T follicular helper cell (primary cell): ENCODE measurements around the gene WBP1.
"Not testable (repeated sequence)": the region's sequence is repeated elsewhere in the genome, so short reads cannot be mapped to it uniquely, and the experiment has no call there.

Source experiments
- DNase-seq: peaks from one replicate; pipeline ENCODE4 v3.0.0-alpha.2; 2020; ENCODE audit warnings: low read depth

WBP1 gene

GRCh38 chr2:74482801-74483674, 24.8 kb downstream of the WBP1 start, which contains the start of the genes CCDC142 and TTC31:
TSS of gene CCDC142 (minus strand) at chr2:74482998. CDS start at chr2:74482837, 161 bp downstream.
TSS of gene TTC31 (plus strand) at chr2:74483081. CDS start at chr2:74483096, 15 bp downstream.
- peak; percentile 90 for DNase-seq

GRCh38 chr2:74483675-74484164, 25.5 kb downstream of the WBP1 start:
- DNase-seq = not testable (repeated sequence)

GRCh38 chr2:74486141-74486540, 27.9 kb downstream of the WBP1 start:
- DNase-seq = no peak

- DNase-seq = no peak
Observed at GRCh38 chr2:74488643-74489481, 30.6 kb downstream of the WBP1 start.

- DNase-seq = no peak
Observed at GRCh38 chr2:74489906-74490305, 31.7 kb downstream of the WBP1 start.

- DNase-seq = no peak
Observed at GRCh38 chr2:74491648-74492544, 33.7 kb downstream of the WBP1 start.

GRCh38 chr2:74493546-74493945, 35.3 kb downstream of the WBP1 start:
- DNase-seq = no peak

GRCh38 chr2:74495440-74495839, 37.2 kb downstream of the WBP1 start:
- DNase-seq = no peak

- no peak for DNase-seq
Observed at GRCh38 chr2:74496997-74497776, 38.9 kb downstream of the WBP1 start.

GRCh38 chr2:74497777-74498499, 39.7 kb downstream of the WBP1 start:
- no peak for DNase-seq

- no peak for DNase-seq
Observed at GRCh38 chr2:74498500-74499266, 40.4 kb downstream of the WBP1 start.

GRCh38 chr2:74499267-74499939, 41.2 kb downstream of the WBP1 start, which contains the start of gene LBX2:
TSS of gene LBX2 (minus strand) at chr2:74499603. CDS start at chr2:74499537, 66 bp downstream.
- DNase-seq = no peak

GRCh38 chr2:74499940-74500577, 41.8 kb downstream of the WBP1 start:
- no peak for DNase-seq

- DNase-seq = no peak
Observed at GRCh38 chr2:74500578-74500946, 42.3 kb downstream of the WBP1 start.

- no peak for DNase-seq
Observed at GRCh38 chr2:74501335-74502071, 43.3 kb downstream of the WBP1 start.

GRCh38 chr2:74502147-74502719, 44.0 kb downstream of the WBP1 start:
- DNase-seq = no peak
